Body of pancreas (tissue), 4 donors: ENCODE data around the gene KRTAP15-1. TPM values are rescaled to one million over a fixed set of nuclear protein-coding genes. Genes with fewer than 3 reads are reported as not detected.

Experiments
- ATAC-seq: fragments of 150-250 bp; one replicate; pipeline ENCODE4 v1.9.1; 2016
- DNase-seq, 4 donors: peaks; one replicate each; pipeline ENCODE4 v3.0.0-alpha.2; 2019
- H3K27ac ChIP-seq, 4 donors: fragments of 200-600 bp; sonication (generic); 1 replicate in 3 of 4; 2 replicates in 1 of 4; pipeline versions ENCODE4 v1.5.1 to v1.6.1; 2016 to 2019; ENCODE audit warnings: mild to moderate bottlenecking in 1 of 4, mixed read lengths in 1 of 4, moderate library complexity in 1 of 4
- H3K27me3 ChIP-seq, 2 donors: fragments of 200-600 bp; sonication (generic); one replicate each; pipeline ENCODE4 v1.6.0; 2016; ENCODE audit warnings: mild to moderate bottlenecking in 1 of 2
- H3K36me3 ChIP-seq, 2 donors: fragments of 200-600 bp; sonication (generic); replicated peaks in 1 of 2; 2 replicates each; pipeline ENCODE4 v1.5.1; 2016; ENCODE audit warnings: low read depth in 2 of 2; ENCODE audit not compliant: insufficient read depth in 1 of 2
- H3K4me1 ChIP-seq: fragments of 200-600 bp; sonication (generic); one replicate; pipeline ENCODE4 v1.6.0; 2016
- H3K4me3 ChIP-seq, 2 donors: fragments of 200-600 bp; sonication (generic); 1 replicate in 1 of 2; 2 replicates in 1 of 2; pipeline ENCODE4 v1.5.1; 2016 to 2019
- H3K9me3 ChIP-seq, 3 donors: fragments of 200-600 bp; sonication (generic); 1 replicate in 2 of 3; 2 replicates in 1 of 3; pipeline ENCODE4 v1.5.1; 2016
- POLR2A ChIP-seq, 3 donors: fragments of 450-650 bp; IDR thresholded peaks; one replicate each; pipeline ENCODE4 v1.6.1; 2016; ENCODE audit warnings: antibody characterized with exemption in 3 of 3, mild to moderate bottlenecking in 2 of 3
- WGBS, 2 donors: methylation state at CpG; one replicate each; pipeline ENCODE4 v1.1.5; 2017; 5-methylcytosine and 5-hydroxymethylcytosine counted together
- intact Hi-C: fragments of 100-400 bp; cut with DNase I; formaldehyde crosslinking; loops from one replicate; pipeline ENCODE4 v1.15.1; 2023
- total RNA-seq, 2 donors: library from RNA; depleted of rRNA; stranded (reverse); fragments of >200 nt; gene quantifications; one replicate each; pipeline ENCODE4 v1.1.0, GENCODE V29; 2016
- TF ChIP-seq, protein P1 (sequence below), 7 experiments: fragments of 450-650 bp in 4 of 7; fragments of 200-600 bp in 3 of 7; sonication (generic) in 3 of 7; IDR thresholded peaks; one replicate each; pipeline ENCODE4 v1.5.1; 2016 to 2019; ENCODE audit warnings: antibody characterized with exemption in 7 of 7

The KRTAP15-1 gene
- total RNA-seq, 2 donors from 2014 or later, result not detected

GRCh38 chr21:30437010-30437565 lies 3.0 kb upstream of the KRTAP15-1 start:
- no peak overlapping the region for H3K27ac ChIP-seq
- H3K4me3 ChIP-seq, result no peak overlapping the region
- H3K27me3 ChIP-seq, result no peaks in the 10 kb centered on the region
- H3K36me3 ChIP-seq, result no peaks in the 10 kb centered on the region
- ATAC-seq (no peak), DNase-seq (no peak)
- no peaks in the 10 kb centered on the region for H3K9me3 ChIP-seq
- intact Hi-C loops, result no loop called here
- no peaks in the 10 kb centered on the region for H3K4me1 ChIP-seq
- TF ChIP-seq POLR2A (IDR thresholded peaks at IDR 0.05), result no peak
- WGBS, 2 donors, result 55 to 56% methylated on average over 3 of the region's 3 CpGs

- TF ChIP-seq, protein P1, sequence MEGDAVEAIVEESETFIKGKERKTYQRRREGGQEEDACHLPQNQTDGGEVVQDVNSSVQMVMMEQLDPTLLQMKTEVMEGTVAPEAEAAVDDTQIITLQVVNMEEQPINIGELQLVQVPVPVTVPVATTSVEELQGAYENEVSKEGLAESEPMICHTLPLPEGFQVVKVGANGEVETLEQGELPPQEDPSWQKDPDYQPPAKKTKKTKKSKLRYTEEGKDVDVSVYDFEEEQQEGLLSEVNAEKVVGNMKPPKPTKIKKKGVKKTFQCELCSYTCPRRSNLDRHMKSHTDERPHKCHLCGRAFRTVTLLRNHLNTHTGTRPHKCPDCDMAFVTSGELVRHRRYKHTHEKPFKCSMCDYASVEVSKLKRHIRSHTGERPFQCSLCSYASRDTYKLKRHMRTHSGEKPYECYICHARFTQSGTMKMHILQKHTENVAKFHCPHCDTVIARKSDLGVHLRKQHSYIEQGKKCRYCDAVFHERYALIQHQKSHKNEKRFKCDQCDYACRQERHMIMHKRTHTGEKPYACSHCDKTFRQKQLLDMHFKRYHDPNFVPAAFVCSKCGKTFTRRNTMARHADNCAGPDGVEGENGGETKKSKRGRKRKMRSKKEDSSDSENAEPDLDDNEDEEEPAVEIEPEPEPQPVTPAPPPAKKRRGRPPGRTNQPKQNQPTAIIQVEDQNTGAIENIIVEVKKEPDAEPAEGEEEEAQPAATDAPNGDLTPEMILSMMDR (IDR thresholded peaks at IDR 0.05), result no peak
- TF ChIP-seq POLR2A (IDR thresholded peaks at IDR 0.05), result no peak
- H3K27me3 ChIP-seq, result no peaks in the 10 kb centered on the region
- no peak for DNase-seq
- no peak for ATAC-seq
- intact Hi-C loops, result no loop called here
- no peaks in the 10 kb centered on the region for H3K4me1 ChIP-seq
- H3K4me3 ChIP-seq, result no peak overlapping the region
- H3K9me3 ChIP-seq, result no peaks in the 10 kb centered on the region
- no peak overlapping the region for H3K27ac ChIP-seq
- H3K36me3 ChIP-seq, result no peaks in the 10 kb centered on the region
Observed at GRCh38 chr21:30443226-30443625, 3.2 kb downstream of the KRTAP15-1 start.

DNA sequence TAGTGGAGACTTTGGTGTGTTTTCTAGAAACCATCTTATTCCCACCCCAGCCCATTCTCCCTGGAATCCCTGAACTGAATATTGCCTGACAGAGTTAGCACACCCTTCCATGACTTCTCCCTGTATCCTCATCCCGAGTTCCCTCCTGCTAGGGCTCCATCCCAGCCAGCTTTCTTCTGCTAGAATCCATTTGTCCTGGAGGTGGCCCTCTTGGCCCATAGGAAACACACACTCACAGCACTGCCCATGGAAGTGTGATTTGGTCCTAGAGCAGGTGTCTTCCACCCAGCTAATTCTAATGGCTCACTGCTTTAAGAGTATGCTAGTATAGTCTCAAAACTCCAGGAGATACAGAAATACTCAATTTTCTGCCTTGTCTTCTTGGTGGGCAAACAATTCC lies 4.1 kb downstream of the KRTAP15-1 start:
- intact Hi-C loops, result no loop called here
- Histone ChIP-seq H3K4me3 (no peak overlapping the region), H3K27me3 (no peaks in the 10 kb centered on the region), H3K4me1 (no peaks in the 10 kb centered on the region), H3K9me3 (no peaks in the 10 kb centered on the region), H3K27ac (no peak overlapping the region), H3K36me3 (no peaks in the 10 kb centered on the region)
- DNase-seq (no peak), ATAC-seq (no peak)
- WGBS, 2 donors, result 25 to 39% methylated on average over 1 of the region's 1 CpG
- TF ChIP-seq, protein P1 (IDR thresholded peaks at IDR 0.05), result no peak
- TF ChIP-seq POLR2A (IDR thresholded peaks at IDR 0.05), result no peak

GRCh38 chr21:30447056-30447455 lies 7.0 kb downstream of the KRTAP15-1 start:
- Histone ChIP-seq H3K36me3 (no peaks in the 10 kb centered on the region), H3K4me3 (no peak overlapping the region), H3K4me1 (no peaks in the 10 kb centered on the region), H3K27me3 (no peaks in the 10 kb centered on the region), H3K9me3 (no peaks in the 10 kb centered on the region), H3K27ac (no peak overlapping the region)
- TF ChIP-seq, protein P1 (IDR thresholded peaks at IDR 0.05), result no peak
- TF ChIP-seq POLR2A (IDR thresholded peaks at IDR 0.05), result no peak
- intact Hi-C loops, result no loop called here
- ATAC-seq (no peak), DNase-seq (no peak)
- WGBS, 2 donors, result 32 to 43% methylated on average over 4 of the region's 4 CpGs

GRCh38 chr21:30448514-30448913 lies 8.4 kb downstream of the KRTAP15-1 start:
- TF ChIP-seq POLR2A (IDR thresholded peaks at IDR 0.05), result no peak
- TF ChIP-seq, protein P1 (IDR thresholded peaks at IDR 0.05), result no peak
- DNase-seq, result no peak
- 77 to 85% methylated on average over 3 of the region's 3 CpGs for WGBS, 2 donors

More at GRCh38 chr21:30448514-30448913, 8.4 kb downstream of the KRTAP15-1 start:
- Histone ChIP-seq H3K4me1 (no peaks in the 10 kb centered on the region), H3K27ac (no peak overlapping the region), H3K36me3 (no peaks in the 10 kb centered on the region), H3K9me3 (no peaks in the 10 kb centered on the region), H3K27me3 (no peaks in the 10 kb centered on the region), H3K4me3 (no peak overlapping the region)
- intact Hi-C loops, result no loop called here
- no peak for ATAC-seq
